DMS79 treated with DMSO at 0.1 percent for 48 hours (cell line): ENCODE measurements around the gene CDCA7.
A peak's percentile ranks its signal among the peaks of the same experiment; 100 is the strongest.
"Not testable (repeated sequence)": the region's sequence is repeated elsewhere in the genome, so short reads cannot be mapped to it uniquely, and the experiment has no call there.

ENCODE experiments used
- DNase-seq: peaks from one replicate; lab custom pipeline; 2025; lab: John Stamatoyannopoulos, UW

Gene CDCA7

DNA sequence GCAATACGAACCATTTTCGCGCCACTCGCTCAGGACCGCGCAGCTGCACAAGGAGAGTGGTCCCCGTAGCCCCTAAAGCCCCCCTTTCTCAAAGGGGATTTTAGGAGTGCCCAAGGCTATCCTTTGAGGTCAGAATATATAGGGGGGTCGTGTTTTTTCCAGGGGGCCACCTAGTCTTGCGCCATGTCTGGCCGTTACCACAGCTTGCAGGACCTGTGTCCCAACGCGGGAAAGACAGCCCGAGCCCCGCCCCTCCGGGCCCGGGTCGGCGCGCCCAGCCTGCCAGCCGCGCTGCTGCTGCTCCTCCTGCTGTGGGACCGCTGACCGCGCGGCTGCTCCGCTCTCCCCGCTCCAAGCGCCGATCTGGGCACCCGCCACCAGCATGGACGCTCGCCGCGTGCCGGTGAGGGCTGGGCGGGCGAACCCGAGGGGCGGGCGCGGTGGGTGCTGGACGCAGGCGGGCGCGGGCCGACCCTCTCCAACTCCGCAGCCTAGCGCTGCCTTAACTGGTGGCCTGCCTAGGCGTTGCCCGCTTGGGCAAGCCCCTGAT lies at the start of gene CDCA7:
TSS of gene CDCA7 (plus strand) at position 291 of the 550 bp plus-strand sequence. CDS start at position 383, 92 bp downstream.
- peak; percentile 84 for DNase-seq

DNA sequence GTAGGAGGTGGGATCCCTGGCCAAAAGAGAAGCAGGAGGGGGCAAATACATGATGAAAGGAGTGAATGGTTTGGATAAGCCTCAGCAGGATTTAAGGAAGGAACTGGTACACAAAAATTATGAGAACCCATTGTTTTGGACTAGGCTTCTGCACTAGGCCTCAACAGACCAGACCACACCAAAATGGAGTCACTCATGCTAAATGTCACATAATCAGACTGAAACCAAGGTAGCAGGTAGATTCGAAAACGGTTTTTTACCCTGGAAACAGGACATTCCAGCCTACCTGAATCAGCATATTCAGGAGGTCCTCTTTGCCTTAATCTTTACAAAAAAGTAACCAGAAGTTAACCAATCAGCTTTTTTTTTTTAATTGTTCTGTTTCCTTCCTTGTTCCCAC lies 49.4 kb upstream of the CDCA7 start:
- DNase-seq, result no peak

DNA sequence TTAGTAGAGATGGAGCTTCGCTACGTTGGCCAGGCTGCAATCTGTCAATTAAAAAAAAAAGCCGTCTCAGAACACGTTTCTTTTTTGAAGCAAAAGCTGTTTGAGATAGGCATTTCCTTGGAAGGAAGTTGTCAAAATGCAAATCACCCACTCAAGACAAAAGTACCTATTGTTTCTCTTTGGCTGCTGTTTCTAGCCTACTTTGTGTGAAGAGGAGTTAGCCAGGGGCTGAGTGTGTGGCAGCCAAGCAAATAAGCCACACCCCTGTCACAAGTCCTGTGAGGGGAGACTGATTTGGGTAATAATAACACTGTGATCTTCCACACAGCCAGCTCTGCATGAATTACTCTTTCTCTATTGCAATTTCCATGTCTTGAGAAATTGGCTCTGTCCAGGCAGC lies 47.4 kb upstream of the CDCA7 start:
- DNase-seq, result no peak

DNA sequence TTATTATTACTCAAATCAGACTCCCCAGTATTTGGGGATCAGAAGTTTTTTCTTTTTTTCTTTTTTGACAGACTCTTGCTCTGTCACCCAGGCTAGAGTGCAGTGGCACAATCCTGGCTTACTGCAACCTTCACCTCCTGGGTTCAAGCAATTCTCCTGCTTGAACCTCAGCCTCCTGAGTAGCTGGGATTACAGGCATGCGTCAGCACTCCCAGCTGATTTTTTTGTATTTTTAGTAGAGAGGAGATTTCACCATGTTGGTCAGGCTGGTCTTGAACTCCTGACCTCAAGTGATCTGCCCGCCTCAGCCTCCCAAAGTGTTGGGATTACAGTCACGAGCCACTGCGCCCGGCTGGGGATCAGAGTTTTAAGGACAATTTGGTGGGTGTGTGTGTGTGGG lies 45.3 kb upstream of the CDCA7 start:
- DNase-seq, result not testable (repeated sequence)

DNA sequence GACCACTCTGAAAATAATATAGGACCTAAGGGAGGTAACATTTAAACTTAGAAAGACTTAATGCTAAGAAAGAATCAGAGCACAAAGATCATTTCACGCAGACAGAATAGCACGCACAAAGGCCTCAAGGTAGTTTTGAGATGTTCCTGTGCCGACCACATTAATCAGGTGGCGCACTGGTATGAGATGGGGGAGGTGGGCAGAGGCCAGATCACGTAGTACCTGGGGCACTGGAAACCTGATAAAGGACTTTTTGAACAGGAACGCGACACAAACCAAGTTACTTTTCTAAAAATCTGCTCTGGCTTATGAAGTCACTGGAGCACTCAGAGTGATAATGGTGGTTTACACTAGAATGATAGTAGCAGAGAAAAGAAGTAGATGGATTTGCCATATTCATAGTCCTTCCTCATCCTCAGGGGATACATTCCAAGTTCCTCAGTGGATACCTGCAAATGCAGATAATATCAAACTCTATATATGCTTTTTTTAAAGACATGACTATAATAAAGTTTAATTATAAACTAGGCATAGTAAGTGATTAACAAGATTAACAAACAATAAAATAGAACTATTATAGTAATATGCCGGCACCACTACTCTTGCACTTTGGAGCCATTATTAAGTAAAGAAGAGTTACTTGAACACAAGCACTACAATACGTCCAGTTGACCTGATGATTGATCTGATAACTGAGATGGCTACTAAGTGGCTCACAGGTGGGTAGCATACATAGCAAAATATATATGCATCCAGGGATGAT lies 42.6 kb upstream of the CDCA7 start:
- no peak for DNase-seq

DNA sequence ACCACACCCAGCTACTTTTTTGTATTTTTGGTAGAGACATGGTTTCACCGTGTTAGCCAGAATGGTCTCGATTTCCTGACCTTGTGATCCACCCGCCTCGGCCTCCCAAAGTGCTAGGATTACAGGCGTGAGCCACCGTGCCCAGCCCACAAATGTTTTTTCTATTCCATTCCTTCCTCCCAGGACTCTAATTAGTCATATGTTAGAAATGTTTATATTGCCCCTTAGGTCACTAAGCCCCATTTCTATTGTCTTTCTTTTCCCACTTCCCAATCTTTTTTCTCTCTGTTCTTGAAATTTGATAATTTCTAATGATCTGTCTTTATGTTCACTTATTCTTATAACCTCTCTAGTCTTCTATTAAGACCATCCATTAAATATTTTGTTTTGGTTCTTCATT lies 31.3 kb upstream of the CDCA7 start:
- DNase-seq, result no peak

DNA sequence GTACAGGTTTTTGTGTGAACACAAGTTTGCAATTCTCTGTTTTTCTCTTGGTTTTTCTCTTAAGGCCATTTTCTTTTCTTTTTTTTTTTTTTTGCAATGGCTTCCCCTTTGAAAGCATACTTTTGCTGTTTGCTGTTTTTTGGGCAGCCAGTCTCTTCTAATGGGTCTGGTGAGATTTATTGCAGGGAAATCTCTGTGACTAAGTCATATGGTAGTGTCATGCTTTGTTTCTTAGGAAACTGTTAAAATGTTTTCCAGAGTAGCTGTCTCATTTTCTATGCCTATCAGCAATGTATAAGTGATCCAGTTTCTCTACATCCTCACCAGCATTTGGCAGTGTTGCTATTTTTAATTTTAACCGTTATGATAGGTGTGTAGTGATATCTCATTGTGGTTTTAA lies 27.9 kb upstream of the CDCA7 start:
- no peak for DNase-seq

DNA sequence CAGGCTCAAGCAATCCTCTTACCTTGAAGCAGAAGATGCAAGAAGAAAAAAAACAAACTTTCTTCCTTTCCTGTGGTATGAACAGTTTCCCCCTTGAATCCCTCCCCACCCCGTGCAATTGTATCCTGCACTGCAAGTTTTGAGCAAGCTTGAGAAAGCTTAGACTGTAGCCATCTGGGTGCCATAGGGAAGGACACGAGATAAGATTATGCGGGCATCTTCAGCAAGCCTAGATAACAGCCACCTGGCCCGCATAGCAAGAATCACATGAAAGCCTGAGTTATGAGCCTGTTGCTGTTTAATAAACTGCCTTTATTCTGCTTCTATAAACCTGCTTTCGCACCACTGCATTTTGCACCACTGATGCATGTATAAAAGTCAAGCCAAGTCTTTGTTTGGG lies 27.3 kb upstream of the CDCA7 start:
- no peak for DNase-seq

DNA sequence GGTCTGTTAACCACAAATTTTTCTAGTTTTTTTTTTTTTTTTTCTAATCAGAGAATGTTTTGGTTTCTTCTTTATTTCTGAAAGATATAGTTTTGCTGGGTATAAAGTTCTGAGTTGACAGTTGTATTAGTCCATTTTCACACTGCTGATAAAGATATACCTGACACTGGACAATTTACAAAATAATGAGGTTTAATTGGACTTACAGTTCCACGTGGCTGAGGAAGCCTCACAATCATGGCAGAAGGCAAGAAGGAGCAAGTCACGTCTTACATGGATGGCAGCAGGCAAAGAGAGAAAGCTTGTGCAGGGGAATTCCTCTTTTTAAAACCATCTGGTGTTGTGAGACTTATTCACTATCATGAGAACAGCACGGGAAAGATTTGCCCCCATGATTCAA lies 21.7 kb upstream of the CDCA7 start:
- not testable (repeated sequence) for DNase-seq

DNA sequence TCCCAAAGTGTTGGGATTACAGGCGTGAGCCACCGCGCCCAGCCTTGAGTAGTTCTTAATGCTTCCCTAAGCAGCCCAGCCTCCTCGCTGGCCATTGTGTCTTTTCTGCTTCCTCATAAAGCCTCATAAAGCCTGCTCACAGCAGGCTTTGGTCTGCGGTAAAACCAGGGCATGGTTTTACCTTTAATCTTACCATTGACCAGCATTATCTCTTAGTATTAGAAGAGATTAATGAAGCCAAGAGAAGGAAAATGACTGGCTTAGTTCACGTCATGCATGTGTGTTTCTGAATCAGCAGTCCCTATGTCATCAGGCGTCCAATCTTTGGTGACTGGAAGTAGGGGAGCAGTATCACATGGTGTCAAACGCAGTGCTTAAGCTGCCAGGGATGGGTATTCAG lies 14.9 kb upstream of the CDCA7 start:
- no peak for DNase-seq

DNA sequence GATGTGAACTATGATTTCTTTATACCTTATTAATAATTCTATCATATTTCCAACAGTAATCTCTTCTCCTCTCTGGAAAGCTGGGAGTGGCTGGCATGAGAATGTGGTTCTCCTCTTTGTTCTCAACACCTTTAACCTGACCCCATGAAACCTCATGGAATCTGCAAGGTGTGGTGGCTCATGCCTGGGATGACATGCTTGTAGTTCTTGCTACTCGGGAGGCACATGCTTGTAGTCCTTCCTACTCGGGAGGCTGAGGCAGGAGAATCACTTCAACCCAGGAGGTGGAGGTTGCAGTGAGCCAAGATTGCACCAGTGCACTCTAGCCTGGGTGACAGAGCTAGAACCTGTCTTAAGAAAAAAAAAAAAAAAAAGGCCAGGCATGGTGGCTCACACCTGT lies 10.8 kb upstream of the CDCA7 start:
- DNase-seq, result no peak

DNA sequence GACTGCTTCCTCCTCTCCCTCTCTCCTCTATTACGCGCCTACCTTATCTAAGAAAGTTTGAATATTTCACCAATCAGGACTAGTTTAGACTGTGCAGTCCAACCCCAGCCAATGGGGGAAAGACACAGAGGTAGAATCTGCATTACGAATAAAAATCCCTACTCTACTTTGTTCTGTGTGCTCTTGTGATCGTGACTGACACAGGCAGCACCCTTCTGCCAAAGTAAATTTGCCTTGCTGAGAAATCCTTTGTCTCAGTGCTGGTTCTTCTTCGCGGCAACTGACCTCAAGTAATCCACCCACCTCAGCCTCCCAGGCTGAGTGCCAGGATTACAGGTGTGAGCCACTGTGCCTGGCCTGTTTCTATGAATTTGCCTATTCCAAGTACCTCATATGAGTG lies 8.6 kb upstream of the CDCA7 start:
- no peak for DNase-seq

DNA sequence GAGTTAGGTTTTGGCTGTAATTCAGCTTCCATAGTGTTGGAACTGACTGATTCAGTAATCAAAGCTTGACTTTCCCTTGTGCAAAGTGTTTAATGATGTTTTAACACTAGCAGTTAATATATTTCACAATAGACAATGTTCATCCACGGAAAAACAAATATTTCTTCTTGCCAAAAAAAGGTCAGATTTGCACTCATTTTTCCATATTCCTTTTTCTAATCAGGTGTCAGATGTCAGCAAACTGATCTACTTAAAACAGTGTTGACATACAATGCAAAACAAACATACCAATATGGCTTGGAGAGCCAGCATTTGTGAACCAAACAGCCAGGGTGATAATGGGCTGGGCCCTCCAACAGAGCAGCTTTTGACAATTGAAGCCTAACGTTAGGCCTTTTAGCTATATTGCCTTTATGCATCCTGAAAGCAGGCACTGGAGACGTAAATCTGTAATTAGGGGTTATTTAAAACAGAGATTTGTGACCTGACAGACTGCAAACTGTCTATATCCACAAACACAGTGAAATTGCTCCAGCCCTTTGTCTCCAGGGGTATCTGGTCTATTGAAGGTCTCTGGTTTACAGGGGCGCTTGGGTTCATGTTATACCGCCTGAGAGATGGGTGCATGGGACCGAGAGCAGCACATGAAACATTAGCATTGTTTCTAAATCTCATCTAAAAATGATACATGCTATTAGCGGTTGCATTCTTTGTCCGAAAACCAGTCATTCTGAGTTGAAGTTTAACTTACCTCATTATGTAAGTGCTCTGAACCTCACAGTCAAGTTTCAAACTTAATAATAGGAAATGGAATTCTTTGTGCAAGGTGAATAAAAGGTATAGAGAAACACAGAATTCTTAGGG lies 7.1 kb upstream of the CDCA7 start:
- DNase-seq, result no peak

DNA sequence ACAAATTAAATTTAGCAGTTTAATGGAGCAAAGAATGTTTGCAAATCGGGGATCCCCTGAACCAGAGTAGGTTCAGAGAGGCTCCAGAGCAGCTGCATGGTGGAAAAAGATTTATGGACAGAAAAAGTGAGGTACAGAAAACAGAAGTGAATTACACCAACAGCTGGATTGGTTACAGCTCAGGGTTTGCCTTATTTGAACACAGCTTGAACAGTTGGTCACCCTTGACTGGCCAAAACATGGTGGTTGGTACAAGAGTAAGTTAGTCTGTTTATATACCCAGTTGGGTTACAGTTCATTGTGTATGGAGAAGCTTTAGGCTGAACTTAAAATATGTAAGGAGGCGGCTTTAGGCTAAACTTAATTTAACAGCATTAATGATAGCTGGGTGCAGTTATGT lies 5.4 kb upstream of the CDCA7 start:
- DNase-seq, result no peak

DNA sequence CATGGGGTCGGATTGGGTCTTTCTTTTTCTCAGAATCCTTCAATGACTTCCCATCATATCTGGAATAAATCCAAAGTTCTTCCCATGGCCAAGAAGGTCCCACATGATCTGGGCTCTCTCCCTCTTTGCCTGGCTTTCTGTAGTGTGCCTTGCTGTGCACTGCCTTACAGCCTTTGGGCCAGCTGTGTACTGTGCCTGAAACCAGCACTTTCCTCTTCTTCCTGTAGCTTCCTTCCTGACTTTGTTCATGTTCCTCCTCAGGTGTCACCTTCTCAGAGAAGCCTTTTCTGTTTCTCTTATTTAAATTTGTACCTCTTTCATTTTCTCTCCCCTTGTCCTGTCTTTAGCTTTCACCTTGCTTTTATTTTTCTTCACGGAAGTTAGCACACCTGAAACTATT lies 4.3 kb upstream of the CDCA7 start:
- no peak for DNase-seq

DNA sequence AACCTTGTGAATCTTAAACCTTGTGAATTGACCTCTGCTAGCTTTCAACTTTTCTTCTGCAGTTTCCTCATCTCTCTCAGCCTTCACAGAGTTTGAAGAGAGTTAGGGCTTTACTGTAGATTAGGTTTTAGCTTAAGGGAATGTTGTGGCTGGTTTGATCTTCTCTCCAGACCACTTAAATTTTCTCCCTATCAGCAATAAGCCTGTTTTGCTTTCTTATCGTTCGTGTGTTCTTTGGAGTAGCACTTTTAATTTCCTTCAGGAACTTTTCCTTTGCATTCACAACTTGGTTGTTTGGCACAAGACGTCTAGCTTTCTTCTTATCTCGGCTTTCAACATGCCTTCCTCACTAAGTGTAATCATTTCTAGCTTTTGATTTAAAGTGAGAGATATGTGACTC lies 2.8 kb upstream of the CDCA7 start:
- DNase-seq, result no peak

DNA sequence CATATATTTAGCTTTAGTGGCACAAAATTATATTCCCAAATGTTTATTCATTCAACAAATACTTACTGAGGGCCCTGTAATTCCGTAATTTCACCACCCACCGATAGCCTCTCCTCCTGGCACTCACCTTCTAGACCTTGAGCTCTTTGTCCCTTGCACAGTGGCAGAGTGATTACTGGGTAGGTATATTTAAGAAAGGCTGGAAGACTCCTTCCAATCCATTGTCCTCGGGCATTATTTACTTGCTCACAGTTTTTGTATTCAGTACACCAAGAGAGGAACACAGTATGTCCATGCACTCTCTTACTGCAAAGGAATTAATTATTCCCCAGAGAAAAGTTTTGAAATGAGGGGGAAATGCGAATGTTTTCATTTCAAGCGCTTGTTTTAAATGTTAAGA lies 1.1 kb upstream of the CDCA7 start:
- peak; percentile 57 for DNase-seq

DNA sequence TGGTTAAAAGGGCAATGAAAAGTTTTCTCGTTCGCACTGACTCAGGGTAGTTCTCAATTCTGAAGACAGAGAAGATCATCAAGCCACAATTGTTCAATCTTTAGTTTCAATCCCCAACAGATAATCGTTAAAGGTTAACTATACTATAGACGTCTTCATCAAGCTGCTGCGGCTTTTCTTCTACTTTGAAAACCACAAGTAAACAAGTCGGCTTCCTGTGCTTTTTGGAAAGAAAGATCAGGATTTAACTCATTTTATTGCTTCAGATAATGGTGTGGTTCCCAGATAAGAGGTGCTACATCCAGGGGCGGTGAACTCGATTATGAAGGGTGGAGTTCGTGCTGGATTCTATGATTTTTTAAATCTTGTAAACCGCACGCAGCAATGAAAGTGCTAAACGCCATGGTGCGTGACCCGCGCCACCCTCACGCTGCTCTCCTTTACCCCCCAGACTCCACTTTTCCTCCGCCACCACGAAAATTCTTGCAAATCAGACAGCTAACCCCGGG lies 545 bp upstream of the CDCA7 start:
- peak; percentile 84 for DNase-seq

DNA sequence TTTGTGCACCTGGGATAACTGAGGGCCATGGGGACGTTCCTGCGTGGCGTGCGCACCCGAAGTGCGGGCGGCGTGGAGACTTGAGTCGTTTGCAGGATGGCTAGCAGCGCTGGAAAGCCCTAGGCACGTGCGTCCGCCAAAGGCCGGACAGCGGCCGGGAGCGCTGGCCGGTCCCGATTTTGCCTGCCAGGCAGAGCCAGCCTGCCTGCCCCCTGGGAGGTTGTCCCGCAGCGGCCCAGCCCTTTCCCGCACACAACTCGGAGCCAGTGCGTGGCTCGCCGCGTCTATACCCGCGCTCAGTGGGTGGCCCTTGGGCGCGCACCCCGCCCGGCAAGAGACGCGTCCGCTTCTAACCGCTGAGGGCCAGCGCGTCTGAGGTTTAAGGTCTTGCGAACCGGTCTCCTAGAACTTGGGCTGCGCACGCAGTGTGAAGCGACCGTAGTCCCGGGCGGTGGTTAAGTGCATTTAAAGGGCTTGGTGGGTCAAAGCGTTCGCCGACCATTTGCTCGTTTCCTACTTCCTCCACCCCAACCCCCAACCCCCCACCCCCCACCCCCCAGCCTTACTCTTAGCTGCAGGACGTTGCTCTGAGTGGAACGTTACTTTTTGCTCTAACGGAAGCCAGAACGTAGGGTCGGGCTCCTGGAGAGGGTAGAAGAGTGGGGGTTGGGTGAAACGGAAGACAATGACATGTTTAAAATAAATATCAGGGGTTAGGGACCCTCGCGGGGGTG lies 627 bp downstream of the CDCA7 start:
- DNase-seq, result peak; percentile 74

DNA sequence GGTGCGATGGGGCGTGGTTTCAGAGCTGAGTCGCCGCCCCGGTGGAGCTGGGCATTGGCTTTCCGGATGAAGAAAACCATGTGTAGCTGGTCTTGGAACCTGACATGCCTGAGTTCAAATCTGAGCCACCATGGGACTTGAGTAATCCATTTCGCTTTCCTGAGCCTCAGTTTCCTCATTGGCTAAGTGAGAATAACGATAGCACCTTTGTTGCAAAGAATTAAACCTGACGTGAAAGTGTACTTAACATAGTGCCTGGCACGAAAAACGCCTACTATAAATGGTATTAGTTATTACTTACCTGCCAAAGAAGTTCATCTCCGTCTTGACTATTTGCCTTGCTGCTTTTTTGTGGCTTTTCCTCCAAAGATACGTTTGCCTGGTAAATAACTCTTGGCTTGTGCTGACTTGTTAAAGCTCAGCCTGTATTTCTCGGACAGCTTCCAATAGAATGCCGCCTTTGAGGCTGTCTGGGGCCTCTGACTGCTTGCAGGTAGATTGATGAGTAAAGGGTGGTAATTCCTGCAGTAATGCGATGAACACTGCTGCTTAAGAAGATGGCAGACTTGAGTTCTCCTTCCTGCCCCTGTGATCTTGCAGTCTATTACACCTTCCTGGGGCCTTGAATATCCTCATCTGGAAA lies 1.3 kb downstream of the CDCA7 start:
- peak; percentile 67 for DNase-seq

DNA sequence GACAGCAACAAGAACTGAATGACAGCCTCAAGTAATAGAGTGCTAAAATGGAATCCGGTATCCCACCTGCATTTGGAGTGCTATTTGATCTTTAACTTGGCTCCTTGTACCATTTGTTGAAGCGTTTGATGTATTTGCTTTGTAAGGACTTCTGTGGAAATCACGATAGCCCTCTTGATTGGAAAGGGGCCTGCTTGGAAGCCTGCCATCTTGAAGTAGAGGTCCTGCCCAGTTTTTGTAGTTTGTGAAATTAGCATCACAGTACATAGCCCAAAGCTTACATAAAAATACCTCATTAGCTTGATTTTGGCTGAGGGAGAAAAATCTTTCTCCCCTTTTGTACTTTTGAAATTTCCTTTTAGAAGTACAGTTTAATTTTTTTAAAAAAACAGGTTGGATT lies 2.7 kb downstream of the CDCA7 start:
- DNase-seq, result peak; percentile 96

DNA sequence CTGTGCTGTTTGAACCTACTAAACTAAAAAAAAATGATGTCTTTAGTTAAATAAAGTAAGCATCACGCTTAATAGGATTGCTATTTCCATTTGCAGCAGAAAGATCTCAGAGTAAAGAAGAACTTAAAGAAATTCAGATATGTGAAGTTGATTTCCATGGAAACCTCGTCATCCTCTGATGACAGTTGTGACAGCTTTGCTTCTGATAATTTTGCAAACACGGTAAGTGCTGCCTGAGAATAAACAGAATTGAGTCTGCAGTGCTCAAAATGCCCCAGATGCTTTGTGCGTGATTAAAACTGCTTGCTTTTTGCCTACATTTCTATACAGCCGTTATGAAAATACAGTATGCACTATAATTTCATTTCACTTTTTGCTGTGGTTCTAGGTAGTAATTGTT lies 3.9 kb downstream of the CDCA7 start:
- DNase-seq, result peak; percentile 66
